Vagina (tissue), 2 donors: ENCODE data around the gene PEG3.

Experiments used
- POLR2A ChIP-seq, 2 donors: fragments of 450-650 bp; IDR thresholded peaks; one replicate each; pipeline ENCODE4 v1.6.1; 2017; ENCODE audit warnings: antibody characterized with exemption in 2 of 2, mild to moderate bottlenecking in 2 of 2, moderate library complexity in 2 of 2
- POLR2AphosphoS5 ChIP-seq, 2 donors: sonication (generic); formaldehyde crosslinking; IDR thresholded peaks; one replicate each; pipeline ENCODE4 v1.9.0; 2017; ENCODE audit warnings: antibody characterized with exemption in 2 of 2, mild to moderate bottlenecking in 2 of 2, low read depth in 1 of 2; ENCODE audit not compliant: insufficient read depth in 1 of 2
- TF ChIP-seq, protein P1 (sequence below), 3 experiments: fragments of 450-650 bp in 2 of 3; fragments of 200-600 bp in 1 of 3; sonication (generic) in 1 of 3; IDR thresholded peaks; one replicate each; pipeline ENCODE4 v1.5.1; 2017 to 2019; ENCODE audit warnings: antibody characterized with exemption in 3 of 3, mild to moderate bottlenecking in 2 of 3, moderate library complexity in 2 of 3

DNA sequence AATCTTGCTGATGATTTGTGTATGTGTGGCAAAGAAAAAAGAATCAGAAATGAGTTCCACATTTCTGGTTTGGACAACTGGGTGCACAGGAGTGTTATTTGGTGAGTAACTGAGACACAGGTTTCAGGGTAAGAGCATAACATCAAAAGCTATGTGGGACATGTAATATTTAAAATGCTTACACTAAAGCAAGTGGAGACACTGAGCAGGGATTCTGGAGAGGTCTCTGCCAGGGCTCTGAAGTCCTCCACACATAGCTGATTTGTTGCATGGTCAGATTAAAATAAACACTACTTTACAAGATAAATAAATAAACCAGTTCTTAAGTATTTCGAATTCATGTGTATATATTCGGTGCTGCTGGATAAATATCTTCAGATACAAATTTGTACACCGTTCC is 16.3 kb upstream of the PEG3 start:
- TF ChIP-seq POLR2AphosphoS5 (IDR thresholded peaks at IDR 0.05; ENCODE audit: insufficient read depth in 1 of 2, low read depth in 1 of 2) (no peak), POLR2A (IDR thresholded peaks at IDR 0.05) (no peak)
- TF ChIP-seq, protein P1, sequence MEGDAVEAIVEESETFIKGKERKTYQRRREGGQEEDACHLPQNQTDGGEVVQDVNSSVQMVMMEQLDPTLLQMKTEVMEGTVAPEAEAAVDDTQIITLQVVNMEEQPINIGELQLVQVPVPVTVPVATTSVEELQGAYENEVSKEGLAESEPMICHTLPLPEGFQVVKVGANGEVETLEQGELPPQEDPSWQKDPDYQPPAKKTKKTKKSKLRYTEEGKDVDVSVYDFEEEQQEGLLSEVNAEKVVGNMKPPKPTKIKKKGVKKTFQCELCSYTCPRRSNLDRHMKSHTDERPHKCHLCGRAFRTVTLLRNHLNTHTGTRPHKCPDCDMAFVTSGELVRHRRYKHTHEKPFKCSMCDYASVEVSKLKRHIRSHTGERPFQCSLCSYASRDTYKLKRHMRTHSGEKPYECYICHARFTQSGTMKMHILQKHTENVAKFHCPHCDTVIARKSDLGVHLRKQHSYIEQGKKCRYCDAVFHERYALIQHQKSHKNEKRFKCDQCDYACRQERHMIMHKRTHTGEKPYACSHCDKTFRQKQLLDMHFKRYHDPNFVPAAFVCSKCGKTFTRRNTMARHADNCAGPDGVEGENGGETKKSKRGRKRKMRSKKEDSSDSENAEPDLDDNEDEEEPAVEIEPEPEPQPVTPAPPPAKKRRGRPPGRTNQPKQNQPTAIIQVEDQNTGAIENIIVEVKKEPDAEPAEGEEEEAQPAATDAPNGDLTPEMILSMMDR (IDR thresholded peaks at IDR 0.05) = no peak
